Neutrophil (primary cell): ENCODE data around the gene ZNF804B.

ENCODE experiments used
- H3K27ac ChIP-seq: fragments of 200-600 bp; sonication (generic); 2 replicates; pipeline ENCODE4 v1.5.1; 2016; ENCODE audit warnings: mild to moderate bottlenecking, moderate library complexity
- H3K27me3 ChIP-seq: fragments of 200-600 bp; sonication (generic); 2 replicates; pipeline ENCODE4 v1.6.0; 2016; ENCODE audit warnings: mild to moderate bottlenecking
- H3K36me3 ChIP-seq: fragments of 200-600 bp; sonication (generic); 2 replicates; pipeline ENCODE4 v1.5.1; 2017
- H3K4me1 ChIP-seq, 2 experiments: fragments of 200-600 bp in 1 of 2; sonication (generic) in 1 of 2; 1 replicate in 1 of 2; 2 replicates in 1 of 2; pipeline versions ENCODE4 v1.5.1 to v1.6.1; 2013 to 2016; ENCODE audit warnings: low read depth in 1 of 2, low read length in 1 of 2, mild to moderate bottlenecking in 1 of 2, moderate library complexity in 1 of 2; ENCODE audit not compliant: control insufficient read depth in 1 of 2, insufficient read depth in 1 of 2
- H3K4me3 ChIP-seq, 2 experiments: fragments of 200-600 bp in 1 of 2; sonication (generic) in 1 of 2; 1 replicate in 1 of 2; 2 replicates in 1 of 2; pipeline ENCODE4 v1.5.1; 2013 to 2016; ENCODE audit warnings: low read depth in 1 of 2, low read length in 1 of 2, mild to moderate bottlenecking in 1 of 2, moderate library complexity in 1 of 2
- H3K9me3 ChIP-seq: fragments of 200-600 bp; sonication (generic); 2 replicates; pipeline ENCODE4 v1.5.1; 2016
- CTCF ChIP-seq: fragments of 200-600 bp; sonication (generic); IDR thresholded peaks from 2 replicates; pipeline ENCODE4 v1.5.1; 2016; ENCODE audit warnings: antibody characterized with exemption

ZNF804B gene

DNA sequence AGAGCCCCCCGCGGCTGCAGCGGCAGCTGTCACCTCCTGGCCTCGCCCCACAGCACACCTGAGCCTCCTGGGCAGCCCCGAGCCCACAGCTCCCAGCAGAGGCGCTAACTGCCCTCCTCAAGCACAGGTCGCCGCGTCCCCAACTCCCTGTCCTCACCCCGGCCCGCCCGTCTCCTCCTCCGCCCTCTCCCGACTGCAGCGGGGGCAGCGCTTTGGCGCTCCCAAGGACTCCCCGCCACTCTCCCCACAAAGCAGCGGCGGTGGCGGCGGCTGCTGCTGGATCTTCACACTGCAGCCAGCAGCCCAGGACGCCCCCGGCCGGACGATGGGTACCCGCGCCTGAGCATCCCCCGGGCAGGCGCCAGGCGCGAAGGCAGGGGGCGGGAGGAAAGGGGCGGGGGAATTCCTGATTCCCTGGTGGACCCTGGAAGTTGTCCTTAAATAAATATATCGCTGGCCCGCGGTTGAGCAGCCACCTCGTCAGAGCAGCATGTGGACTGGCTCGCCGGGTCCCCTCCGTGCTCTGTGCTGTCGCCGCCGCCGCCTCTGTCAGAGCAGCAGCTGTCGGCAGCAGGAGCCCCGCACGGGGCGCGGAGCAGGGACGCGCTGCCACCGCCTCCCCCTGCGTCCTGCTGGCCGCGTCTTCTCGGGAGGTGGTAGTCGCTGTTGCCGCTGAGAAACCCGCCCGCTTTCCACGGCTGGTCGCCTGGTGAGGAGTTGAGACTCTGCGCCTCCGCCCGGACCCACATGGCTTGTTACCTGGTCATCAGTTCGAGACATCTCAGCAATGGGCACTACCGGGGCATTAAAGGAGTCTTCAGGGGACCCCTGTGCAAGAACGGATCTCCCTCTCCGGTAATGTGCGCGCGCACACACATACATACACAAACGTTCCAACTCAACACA lies at the start of gene ZNF804B:
ZNF804B (plus strand) TSS at position 471 of the 906 bp plus-strand sequence; CDS start at position 748, 277 bp downstream.
- Histone ChIP-seq H3K4me1 (no peaks in the 10 kb centered on the region), H3K27me3 (peaks cover 76% of the 10 kb centered on the region), H3K4me3 (no peak within 1 kb of the TSS), H3K9me3 (no peaks in the 10 kb centered on the region), H3K36me3 (no peaks in the 10 kb centered on the region), H3K27ac (no peak within 1 kb of the TSS)
- no peak for TF ChIP-seq CTCF

GRCh38 chr7:88735920-88736319 lies 23.6 kb upstream of the ZNF804B start:
- H3K4me1 ChIP-seq = no peaks in the 10 kb centered on the region
- no peak overlapping the region for H3K27ac ChIP-seq
- H3K9me3 ChIP-seq = no peaks in the 10 kb centered on the region
- no peak overlapping the region for H3K4me3 ChIP-seq
- H3K27me3 ChIP-seq = no peaks in the 10 kb centered on the region
- TF ChIP-seq CTCF = no peak
- no peaks in the 10 kb centered on the region for H3K36me3 ChIP-seq

DNA sequence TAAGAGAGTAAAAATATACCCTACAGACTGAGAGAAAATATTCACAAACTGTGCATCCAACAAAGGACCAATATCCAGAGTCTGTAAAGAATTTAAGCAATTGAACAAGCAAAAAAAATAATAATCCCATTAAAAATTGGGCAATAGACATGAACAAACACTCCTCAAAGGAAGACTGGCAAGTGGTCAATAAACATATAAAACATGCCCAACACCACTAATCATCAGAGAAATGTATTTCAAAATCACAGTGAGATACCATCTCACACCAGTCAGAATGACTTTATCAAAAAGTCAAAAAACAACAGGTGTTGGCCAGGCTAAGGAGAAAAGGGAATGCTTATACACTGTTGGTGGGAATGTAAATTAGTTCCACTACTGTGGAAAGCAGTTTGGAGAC lies 21.9 kb upstream of the ZNF804B start:
- no peaks in the 10 kb centered on the region for H3K4me1 ChIP-seq
- no peak overlapping the region for H3K4me3 ChIP-seq
- no peaks in the 10 kb centered on the region for H3K9me3 ChIP-seq
- no peak for TF ChIP-seq CTCF
- H3K27me3 ChIP-seq = no peaks in the 10 kb centered on the region
- H3K36me3 ChIP-seq = no peaks in the 10 kb centered on the region
- H3K27ac ChIP-seq = no peak overlapping the region

DNA sequence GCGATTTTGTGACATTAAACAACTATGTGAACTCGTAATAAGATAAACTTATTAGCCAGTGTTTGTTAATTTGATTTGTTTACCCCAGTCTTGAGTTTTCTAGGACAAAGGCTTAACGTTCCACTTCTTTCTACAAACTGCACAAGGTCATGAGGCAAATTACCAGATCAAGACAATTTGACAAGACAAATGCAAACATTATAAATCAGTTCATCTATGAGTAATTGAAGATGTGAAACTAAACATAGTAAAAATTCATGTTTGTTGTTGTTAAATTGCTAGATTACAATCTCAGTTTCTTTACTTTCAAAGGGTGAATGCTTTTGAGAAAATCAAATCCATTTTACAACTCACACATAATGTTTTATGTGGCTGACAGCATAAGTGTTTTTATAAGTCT lies 13.4 kb upstream of the ZNF804B start:
- H3K36me3 ChIP-seq = no peaks in the 10 kb centered on the region
- no peak for TF ChIP-seq CTCF
- H3K27me3 ChIP-seq = no peaks in the 10 kb centered on the region
- no peak overlapping the region for H3K27ac ChIP-seq
- no peaks in the 10 kb centered on the region for H3K9me3 ChIP-seq
- no peaks in the 10 kb centered on the region for H3K4me1 ChIP-seq
- H3K4me3 ChIP-seq = no peak overlapping the region

DNA sequence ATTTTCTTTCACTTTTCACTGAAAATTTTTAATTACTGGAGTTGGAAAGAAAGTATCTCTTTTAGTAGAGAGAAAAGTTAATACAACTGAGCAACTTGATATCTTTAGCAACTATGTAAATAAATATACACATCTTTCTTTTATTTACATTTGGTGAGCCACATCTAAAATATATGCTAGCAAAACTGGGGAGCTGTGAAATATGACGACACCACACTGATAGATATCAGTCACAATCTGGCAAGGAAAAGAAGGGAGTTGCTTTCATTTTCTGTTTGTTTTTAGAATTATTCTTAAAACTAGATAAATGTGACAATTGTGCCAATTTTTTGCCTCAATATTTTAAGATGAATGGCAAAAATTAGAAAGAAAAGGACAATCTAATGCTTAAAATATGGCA lies 2.7 kb upstream of the ZNF804B start:
- no peaks in the 10 kb centered on the region for H3K36me3 ChIP-seq
- no peak for TF ChIP-seq CTCF
- no peaks in the 10 kb centered on the region for H3K4me1 ChIP-seq

More for the DNA sequence above, 2.7 kb upstream of the ZNF804B start:
- Histone ChIP-seq H3K9me3 (no peaks in the 10 kb centered on the region), H3K27me3 (peaks cover 63% of the 10 kb centered on the region), H3K27ac (no peak overlapping the region), H3K4me3 (no peak overlapping the region)
